ENCODE results near the gene RPS6KB2. TPM values are rescaled to one million over a fixed set of nuclear protein-coding genes. Genes with fewer than 3 reads are reported as not detected.

RPS6KB2 gene
- total and polyA plus RNA-seq, 9 of the 15 experiments (the other 6 are each of a cell fraction or from before 2014, with no cell fraction given), result 0.42 to 122 (median 82.6) TPM

GRCh38 chr11:67401495-67402191 is 26.7 kb upstream of the RPS6KB2 start, which contains the start of gene PPP1CA (continued):
- no peak for TF ChIP-seq ZBTB5 (IDR thresholded peaks at IDR 0.05)
- peak; percentile 84; the same call in 1 of the 2 replicates for TF ChIP-seq POLR2A (conservative IDR thresholded peaks at IDR 0.05)
- no peak for TF ChIP-seq ARID3A (IDR thresholded peaks at IDR 0.05; ENCODE audit: borderline replicate concordance, low read depth, low read length)
- TF ChIP-seq NFIC (IDR thresholded peaks at IDR 0.05), result peak; percentile 58; the same call in 1 of the 2 replicates
- TF ChIP-seq, protein P1, sequence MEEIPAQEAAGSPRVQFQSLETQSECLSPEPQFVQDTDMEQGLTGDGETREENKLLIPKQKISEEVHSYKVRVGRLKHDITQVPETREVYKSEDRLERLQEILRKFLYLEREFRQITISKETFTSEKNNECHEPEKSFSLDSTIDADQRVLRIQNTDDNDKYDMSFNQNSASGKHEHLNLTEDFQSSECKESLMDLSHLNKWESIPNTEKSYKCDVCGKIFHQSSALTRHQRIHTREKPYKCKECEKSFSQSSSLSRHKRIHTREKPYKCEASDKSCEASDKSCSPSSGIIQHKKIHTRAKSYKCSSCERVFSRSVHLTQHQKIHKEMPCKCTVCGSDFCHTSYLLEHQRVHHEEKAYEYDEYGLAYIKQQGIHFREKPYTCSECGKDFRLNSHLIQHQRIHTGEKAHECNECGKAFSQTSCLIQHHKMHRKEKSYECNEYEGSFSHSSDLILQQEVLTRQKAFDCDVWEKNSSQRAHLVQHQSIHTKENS (CRISPR knock-in tag; IDR thresholded peaks at IDR 0.05), result no peak
- no peak for TF ChIP-seq TCF7 (IDR thresholded peaks at IDR 0.05; ENCODE audit: borderline replicate concordance)
- no peak for TF ChIP-seq RFX5 (IDR thresholded peaks at IDR 0.05; ENCODE audit: low read depth, low read length)
- 0 out of 2 replicates have a peak, but pooled peaks have one; percentile 11 for TF ChIP-seq ZNF24 (IDR thresholded peaks at IDR 0.05)
- TF ChIP-seq, protein P2, sequence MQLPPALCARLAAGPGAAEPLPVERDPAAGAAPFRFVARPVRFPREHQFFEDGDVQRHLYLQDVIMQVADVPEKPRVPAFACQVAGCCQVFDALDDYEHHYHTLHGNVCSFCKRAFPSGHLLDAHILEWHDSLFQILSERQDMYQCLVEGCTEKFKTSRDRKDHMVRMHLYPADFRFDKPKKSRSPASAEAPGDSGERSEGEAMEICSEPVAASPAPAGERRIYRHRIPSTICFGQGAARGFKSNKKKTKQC (CRISPR knock-in tag; IDR thresholded peaks at IDR 0.05), result 0 out of 2 replicates have a peak, but pooled peaks have one; percentile 17
- no peak for TF ChIP-seq ZNF121 (CRISPR knock-in tag; conservative IDR thresholded peaks at IDR 0.05)
- 0 out of 4 replicates have a peak, but pooled peaks of 1 of the 2 experiments have one; percentile 45 for TF ChIP-seq ETV6 (IDR thresholded peaks at IDR 0.05; ENCODE audit: borderline replicate concordance in 1 of 2, low read depth in 2 of 2, low read length in 1 of 2)
- TF ChIP-seq ETV6 (CRISPR knock-in tag; IDR thresholded peaks at IDR 0.05; ENCODE audit: borderline replicate concordance), result no peak
- no peak for TF ChIP-seq ZNF12 (CRISPR knock-in tag; IDR thresholded peaks at IDR 0.05)
- TF ChIP-seq NCOA4 (IDR thresholded peaks at IDR 0.05; ENCODE audit: partially characterized antibody), result no peak
- TF ChIP-seq ATF7 (IDR thresholded peaks at IDR 0.05), result peak; percentile 73
- TF ChIP-seq SAFB2 (IDR thresholded peaks at IDR 0.05; ENCODE audit: borderline replicate concordance, low read depth, low read length, severe bottlenecking), result no peak
- TF ChIP-seq ZNF778 (CRISPR knock-in tag; IDR thresholded peaks at IDR 0.05), result no peak
- TF ChIP-seq ZFX (CRISPR knock-in tag; IDR thresholded peaks at IDR 0.05), result no peak; the same call in 1 of the 2 replicates
- TF ChIP-seq ID3 (CRISPR knock-in tag; IDR thresholded peaks at IDR 0.05), result no peak
- peak; percentile 46; the same call in 1 of the 2 replicates for TF ChIP-seq ID3 (tag; IDR thresholded peaks at IDR 0.05)
- TF ChIP-seq KLF16 (IDR thresholded peaks at IDR 0.05), result no peak; the same call in 1 of the 2 replicates
- TF ChIP-seq ILF3 (IDR thresholded peaks at IDR 0.05; ENCODE audit: borderline replicate concordance), result 0 out of 2 replicates have a peak, but pooled peaks have one; percentile 79
- no peak for TF ChIP-seq MCM3 (IDR thresholded peaks at IDR 0.05)
- peak; percentile 6 for TF ChIP-seq ZNF146 (CRISPR knock-in tag; IDR thresholded peaks at IDR 0.05; ENCODE audit: unreplicated experiment)

Data from K562 (cell line).